Esophagus squamous epithelium (tissue), 5 donors: ENCODE measurements around the gene IQSEC3. TPM values are rescaled to one million over a fixed set of nuclear protein-coding genes. Genes with fewer than 3 reads are reported as not detected.

ENCODE experiments used
- DNase-seq: peaks from one replicate; lab custom pipeline; 2025; lab: John Stamatoyannopoulos, UW
- H3K27ac ChIP-seq, 4 donors: fragments of 200-600 bp; sonication (generic); one replicate each; pipeline ENCODE4 v1.5.1; 2016 to 2019; ENCODE audit warnings: mild to moderate bottlenecking in 1 of 4
- H3K27me3 ChIP-seq, 4 donors: fragments of 200-600 bp; sonication (generic); 1 replicate in 3 of 4; 2 replicates in 1 of 4; pipeline versions ENCODE4 v1.5.1 to v1.6.0; 2017 to 2021; ENCODE audit warnings: antibody characterized with exemption in 1 of 4
- H3K36me3 ChIP-seq, 3 donors: fragments of 200-600 bp; sonication (generic); one replicate each; pipeline ENCODE4 v1.5.1; 2016 to 2019
- H3K4me1 ChIP-seq, 3 donors: fragments of 200-600 bp; sonication (generic); one replicate each; pipeline ENCODE4 v1.5.1; 2017 to 2019
- H3K4me3 ChIP-seq, 4 donors: fragments of 200-600 bp; sonication (generic); 1 replicate in 3 of 4; 2 replicates in 1 of 4; pipeline ENCODE4 v1.5.1; 2016 to 2019; ENCODE audit warnings: mild to moderate bottlenecking in 2 of 4, moderate library complexity in 1 of 4
- H3K9me3 ChIP-seq, 3 donors: fragments of 200-600 bp; sonication (generic); one replicate each; pipeline ENCODE4 v1.5.1; 2016 to 2019
- CTCF ChIP-seq, 6 experiments: fragments of 450-650 bp in 4 of 6; fragments of 200-600 bp in 2 of 6; sonication (generic) in 2 of 6; IDR thresholded peaks; one replicate each; pipeline ENCODE4 v1.5.1; 2016 to 2019; ENCODE audit warnings: antibody characterized with exemption in 6 of 6, mild to moderate bottlenecking in 4 of 6, moderate library complexity in 4 of 6
- POLR2A ChIP-seq, 4 donors: fragments of 450-650 bp; IDR thresholded peaks; one replicate each; pipeline ENCODE4 v1.6.1; 2017; ENCODE audit warnings: antibody characterized with exemption in 4 of 4, mild to moderate bottlenecking in 4 of 4, moderate library complexity in 3 of 4
- WGBS, 2 donors: methylation state at CpG; one replicate each; pipeline ENCODE4 v1.1.5; 2018; 5-methylcytosine and 5-hydroxymethylcytosine counted together
- intact Hi-C: fragments of 100-400 bp; cut with DNase I; formaldehyde crosslinking; loops from one replicate; pipeline ENCODE4 v1.15.0; 2022
- total RNA-seq, 4 donors: library from RNA; depleted of rRNA; stranded (reverse); fragments of >200 nt; gene quantifications; one replicate each; pipeline ENCODE4 v1.1.0, GENCODE V29; 2016
- donor health status: DM: yes; HTN: yes; CAD: no.

Gene IQSEC3
- total RNA-seq, 4 donors from 2014 or later, result 0.04 to 0.95 (median 0.08) TPM; not detected in 1

DNA sequence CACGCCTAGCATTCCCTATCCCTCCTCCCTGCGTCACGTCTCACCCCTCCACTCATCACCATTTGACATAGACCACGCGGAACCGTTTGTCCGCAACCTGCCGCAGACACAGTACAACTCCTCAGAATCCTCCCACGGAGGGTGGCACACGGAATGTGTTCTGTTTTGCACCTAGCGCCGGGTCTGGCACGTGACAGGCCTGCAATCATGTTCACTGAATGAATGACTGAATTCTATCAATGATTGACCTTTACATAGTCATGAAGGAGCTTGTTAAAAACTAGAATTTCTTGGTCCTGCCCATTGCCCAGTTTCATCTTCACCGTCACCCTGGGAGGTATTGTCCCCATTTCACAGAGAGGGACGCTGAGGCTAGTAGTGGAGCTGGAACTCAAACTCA is 142.7 kb downstream of the IQSEC3 start:
- H3K4me3 ChIP-seq, result no peak overlapping the region
- peaks cover 3 to 15% (median 5%) of the 10 kb centered on the region in 3 donors for H3K4me1 ChIP-seq
- intact Hi-C loops, result no loop called here
- DNase-seq, result no peak
- TF ChIP-seq POLR2A (IDR thresholded peaks at IDR 0.05) (no peak), CTCF (IDR thresholded peaks at IDR 0.05) (no peak)
- H3K27me3 ChIP-seq, result peaks cover 0 to 93% (median under 1%) of the 10 kb centered on the region in 4 donors
- WGBS, 2 donors, result 81 to 87% methylated on average over 14 of the region's 15 CpGs
- no peaks in the 10 kb centered on the region for H3K9me3 ChIP-seq
- H3K36me3 ChIP-seq, result no peaks in the 10 kb centered on the region
- H3K27ac ChIP-seq, result no peak overlapping the region

GRCh38 chr12:209851-210250 is 143.3 kb downstream of the IQSEC3 start:
- Histone ChIP-seq H3K4me1 (peaks cover 3 to 14% (median 5%) of the 10 kb centered on the region in 3 donors), H3K27ac (no peak overlapping the region), H3K36me3 (no peaks in the 10 kb centered on the region), H3K27me3 (peaks cover 0 to 93% (median 0%) of the 10 kb centered on the region in 4 donors), H3K4me3 (no peak overlapping the region), H3K9me3 (no peaks in the 10 kb centered on the region)
- intact Hi-C loops, result no loop called here
- no peak for DNase-seq
- WGBS, 2 donors, result 74 to 90% methylated on average over 7 to 10 of the region's 12 CpGs
- no peak for TF ChIP-seq POLR2A (IDR thresholded peaks at IDR 0.05)
- TF ChIP-seq CTCF (IDR thresholded peaks at IDR 0.05), result no peak

DNA sequence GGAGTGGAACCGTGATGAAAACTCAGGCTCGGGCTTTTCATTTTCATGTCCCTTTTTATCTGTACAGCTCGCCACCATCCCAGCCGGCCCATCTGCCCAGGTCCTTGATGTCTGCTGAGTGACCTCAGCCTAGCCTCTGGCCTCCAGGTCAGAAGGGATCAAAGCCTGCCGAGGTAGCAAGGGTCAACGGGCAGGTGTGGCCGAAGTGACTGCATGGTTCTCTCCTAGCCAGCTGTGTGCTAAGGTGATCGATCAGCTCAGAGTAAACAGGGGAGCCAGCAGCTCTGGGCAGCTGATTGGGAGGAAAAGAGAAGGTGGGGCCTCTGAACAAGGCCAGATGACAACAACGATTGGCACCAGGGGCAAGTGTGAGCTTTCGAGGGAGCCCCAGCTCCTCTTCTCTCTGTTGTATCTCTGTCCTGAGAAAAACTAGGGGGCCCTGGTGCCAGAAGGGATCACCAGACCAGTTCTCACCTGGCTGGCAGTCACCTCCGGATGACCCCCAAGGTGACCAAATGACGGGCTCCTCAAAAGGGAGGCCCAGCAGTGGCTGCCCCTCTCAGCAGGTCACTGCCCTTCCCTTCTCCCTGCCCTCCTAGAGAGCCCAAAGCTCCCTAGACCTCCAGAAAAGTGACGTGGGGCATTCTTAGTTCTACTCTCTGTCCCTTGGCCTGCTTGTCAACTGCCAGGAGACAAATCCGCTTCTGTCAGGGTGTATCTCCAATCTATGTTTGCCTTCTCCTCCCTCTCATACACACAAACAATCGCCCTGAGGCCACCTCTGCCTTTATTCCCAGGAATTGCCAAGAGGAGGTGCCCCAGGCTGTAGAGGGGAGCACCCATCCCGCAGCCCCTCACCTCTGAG is 143.9 kb downstream of the IQSEC3 start:
- TF ChIP-seq CTCF (IDR thresholded peaks at IDR 0.05) (no peak), POLR2A (IDR thresholded peaks at IDR 0.05) (no peak)
- WGBS, 2 donors, result 68 to 75% methylated on average over 7 to 11 of the region's 16 CpGs
- H3K36me3 ChIP-seq, result no peaks in the 10 kb centered on the region

DNA sequence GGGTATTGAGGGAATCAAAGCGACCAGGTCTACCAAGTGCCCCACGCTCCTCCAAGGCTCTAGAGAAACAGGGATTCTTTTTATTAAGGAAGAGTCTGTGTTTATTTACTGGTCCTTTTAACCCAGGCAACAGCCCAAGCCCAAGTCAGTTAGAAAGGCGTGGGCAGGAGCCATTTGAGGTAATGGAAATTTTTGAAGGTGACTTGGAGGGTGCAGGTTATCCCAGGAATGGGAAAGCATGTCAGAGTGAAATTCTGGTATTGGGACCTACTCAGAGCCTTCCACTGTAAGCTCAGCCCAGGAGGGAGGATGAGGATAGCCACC is 144.5 kb downstream of the IQSEC3 start:
- no peak overlapping the region for H3K4me3 ChIP-seq
- WGBS, 2 donors, result 74 to 81% methylated on average over 3 of the region's 3 CpGs
- peaks cover 0 to 91% (median 0%) of the 10 kb centered on the region in 4 donors for H3K27me3 ChIP-seq
- intact Hi-C loops, result no loop called here
- DNase-seq, result no peak
- no peaks in the 10 kb centered on the region for H3K9me3 ChIP-seq
- H3K27ac ChIP-seq, result no peak overlapping the region
- TF ChIP-seq CTCF (IDR thresholded peaks at IDR 0.05) (no peak), POLR2A (IDR thresholded peaks at IDR 0.05) (no peak)
- peaks cover 3 to 14% (median 5%) of the 10 kb centered on the region in 3 donors for H3K4me1 ChIP-seq
- no peaks in the 10 kb centered on the region for H3K36me3 ChIP-seq

More for the DNA sequence above, 143.9 kb downstream of the IQSEC3 start:
- intact Hi-C loops, result no loop called here
- no peaks in the 10 kb centered on the region for H3K9me3 ChIP-seq
- no peak for DNase-seq
- H3K4me1 ChIP-seq, result peaks cover 3 to 14% (median 5%) of the 10 kb centered on the region in 3 donors
- no peak overlapping the region for H3K27ac ChIP-seq
- H3K4me3 ChIP-seq, result no peak overlapping the region
- peaks cover 0 to 93% (median 0%) of the 10 kb centered on the region in 4 donors for H3K27me3 ChIP-seq

DNA sequence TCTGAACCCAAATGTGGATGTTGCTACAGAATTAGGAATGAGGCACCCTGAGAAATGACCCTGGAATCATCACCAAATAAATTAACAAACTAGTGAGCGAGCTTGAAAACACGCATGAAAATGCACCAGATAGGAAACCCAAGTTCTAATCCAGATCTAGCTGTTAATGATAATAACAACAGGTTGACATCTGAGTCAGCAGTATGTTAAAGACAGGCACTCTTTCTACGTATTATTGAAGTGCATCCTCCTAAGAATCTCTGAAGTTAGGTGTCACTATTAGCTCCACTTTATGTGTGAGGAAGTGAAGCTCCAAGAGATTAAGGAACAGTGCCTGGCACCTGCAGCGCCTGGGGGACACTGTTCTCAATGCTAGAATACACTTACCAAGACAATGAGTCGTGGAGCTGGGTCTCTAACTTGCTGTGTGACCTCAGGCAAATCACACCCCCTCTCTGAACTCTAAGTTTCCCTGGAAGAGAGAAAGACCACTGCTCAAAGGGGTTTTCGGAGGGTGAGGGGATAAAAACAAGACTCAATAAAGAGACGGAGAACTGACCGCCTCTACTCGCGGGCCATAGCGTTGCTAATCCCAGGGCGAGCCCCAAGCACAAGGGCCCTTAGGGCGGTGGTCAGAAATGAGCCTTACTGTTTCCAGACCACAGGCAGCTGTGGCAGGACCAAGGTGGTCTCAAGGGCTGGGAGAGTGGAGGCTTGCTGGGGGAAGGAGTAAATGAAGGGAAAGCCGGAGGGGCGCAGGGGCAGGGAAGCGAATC is 145.3 kb downstream of the IQSEC3 start:
- intact Hi-C loops, result no loop called here
- Histone ChIP-seq H3K4me3 (no peak overlapping the region), H3K4me1 (peaks cover 3 to 14% (median 5%) of the 10 kb centered on the region in 3 donors), H3K36me3 (no peaks in the 10 kb centered on the region), H3K27me3 (peaks cover 0 to 84% (median 0%) of the 10 kb centered on the region in 4 donors), H3K27ac (no peak overlapping the region), H3K9me3 (no peaks in the 10 kb centered on the region)
- TF ChIP-seq POLR2A (IDR thresholded peaks at IDR 0.05) (no peak), CTCF (IDR thresholded peaks at IDR 0.05) (no peak)
- WGBS, 2 donors, result 81 to 84% methylated on average over 11 to 15 of the region's 16 CpGs
- no peak for DNase-seq
